Measurements from ENCODE around the gene CCDC50.

Gene CCDC50

DNA sequence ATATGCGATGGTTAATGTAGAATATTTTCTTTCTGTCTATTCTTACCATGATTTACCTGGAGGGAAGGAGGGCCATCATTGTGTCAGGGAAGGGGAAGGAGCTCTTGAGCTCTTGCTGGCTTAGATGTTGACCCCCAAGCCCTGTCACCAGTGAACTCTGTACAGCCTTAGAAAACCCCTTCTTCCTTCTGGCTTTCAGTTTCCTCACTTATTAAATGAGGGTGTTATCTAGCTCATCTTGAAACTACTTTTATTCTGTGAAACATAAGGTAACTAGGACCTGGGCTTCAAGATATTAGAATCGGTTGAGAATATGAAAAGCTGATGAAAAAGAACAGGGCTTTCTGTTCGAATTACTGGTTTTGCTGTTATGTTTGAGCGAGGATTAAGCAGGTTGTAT, 26.2 kb downstream of the CCDC50 start:
- DNase-seq (ENCODE audit: low read depth) = no peak
- TF ChIP-seq, protein P1, sequence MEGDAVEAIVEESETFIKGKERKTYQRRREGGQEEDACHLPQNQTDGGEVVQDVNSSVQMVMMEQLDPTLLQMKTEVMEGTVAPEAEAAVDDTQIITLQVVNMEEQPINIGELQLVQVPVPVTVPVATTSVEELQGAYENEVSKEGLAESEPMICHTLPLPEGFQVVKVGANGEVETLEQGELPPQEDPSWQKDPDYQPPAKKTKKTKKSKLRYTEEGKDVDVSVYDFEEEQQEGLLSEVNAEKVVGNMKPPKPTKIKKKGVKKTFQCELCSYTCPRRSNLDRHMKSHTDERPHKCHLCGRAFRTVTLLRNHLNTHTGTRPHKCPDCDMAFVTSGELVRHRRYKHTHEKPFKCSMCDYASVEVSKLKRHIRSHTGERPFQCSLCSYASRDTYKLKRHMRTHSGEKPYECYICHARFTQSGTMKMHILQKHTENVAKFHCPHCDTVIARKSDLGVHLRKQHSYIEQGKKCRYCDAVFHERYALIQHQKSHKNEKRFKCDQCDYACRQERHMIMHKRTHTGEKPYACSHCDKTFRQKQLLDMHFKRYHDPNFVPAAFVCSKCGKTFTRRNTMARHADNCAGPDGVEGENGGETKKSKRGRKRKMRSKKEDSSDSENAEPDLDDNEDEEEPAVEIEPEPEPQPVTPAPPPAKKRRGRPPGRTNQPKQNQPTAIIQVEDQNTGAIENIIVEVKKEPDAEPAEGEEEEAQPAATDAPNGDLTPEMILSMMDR (conservative IDR thresholded peaks at IDR 0.05; ENCODE audit: low read length) = no peak
- no peak overlapping the region for H3K4me3 ChIP-seq (ENCODE audit: low read length)

GRCh38 chr3:191356631-191357439, 27.6 kb downstream of the CCDC50 start:
- TF ChIP-seq, protein P1 (conservative IDR thresholded peaks at IDR 0.05; ENCODE audit: low read length) = no peak
- H3K4me3 ChIP-seq (ENCODE audit: low read length) = no peak overlapping the region
- peak; percentile 73 for DNase-seq (ENCODE audit: low read depth)

DNA sequence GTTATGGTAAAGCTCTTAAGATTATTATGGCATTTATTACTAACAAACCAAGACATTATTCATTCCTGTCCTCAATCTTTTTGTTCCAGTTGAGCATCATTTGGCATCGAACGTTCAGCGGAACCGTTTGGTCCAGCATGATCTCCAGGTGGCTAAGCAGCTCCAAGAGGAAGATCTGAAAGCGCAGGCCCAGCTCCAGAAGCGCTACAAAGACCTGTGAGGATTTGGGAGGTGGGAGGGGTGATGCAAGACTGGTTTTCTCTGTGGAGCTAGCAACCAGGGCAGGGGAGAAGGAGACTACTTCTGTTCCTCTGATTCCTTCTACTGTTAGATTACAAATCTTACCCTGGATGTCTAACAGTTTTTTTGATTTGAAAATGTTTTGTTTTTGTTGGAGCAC, 28.7 kb downstream of the CCDC50 start:
- DNase-seq (ENCODE audit: low read depth) = no peak
- H3K4me3 ChIP-seq (ENCODE audit: low read length) = no peak overlapping the region
- TF ChIP-seq, protein P1 (conservative IDR thresholded peaks at IDR 0.05; ENCODE audit: low read length) = no peak

- H3K4me3 ChIP-seq (ENCODE audit: low read length) = no peak overlapping the region
- no peak for DNase-seq (ENCODE audit: low read depth)
- TF ChIP-seq, protein P1 (conservative IDR thresholded peaks at IDR 0.05; ENCODE audit: low read length) = no peak
Measured at GRCh38 chr3:191358929-191359328, 29.7 kb downstream of the CCDC50 start.

- TF ChIP-seq, protein P1 (conservative IDR thresholded peaks at IDR 0.05; ENCODE audit: low read length) = no peak
- DNase-seq (ENCODE audit: low read depth) = no peak
- H3K4me3 ChIP-seq (ENCODE audit: low read length) = no peak overlapping the region
Measured at GRCh38 chr3:191360620-191361019, 31.4 kb downstream of the CCDC50 start.

DNA sequence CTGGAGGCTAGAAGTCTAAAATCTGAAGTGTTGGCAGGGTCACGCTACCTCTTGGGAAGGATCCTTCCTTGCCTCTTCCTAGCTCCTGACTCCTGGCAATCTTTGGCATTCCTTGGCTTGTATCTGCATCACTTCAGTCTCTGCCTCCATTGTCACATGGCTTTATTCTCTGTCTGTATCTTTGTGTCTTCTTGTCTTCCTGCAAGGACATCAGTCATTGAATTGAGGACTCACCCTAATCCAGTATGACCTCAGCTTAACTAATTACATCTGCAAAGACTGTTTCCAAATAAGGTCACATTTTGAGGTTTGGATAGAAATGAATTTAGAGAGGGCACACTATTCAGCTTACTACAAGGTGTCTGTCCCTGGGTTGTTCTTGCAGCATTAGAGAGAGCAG, 32.3 kb downstream of the CCDC50 start:
- no peak for DNase-seq (ENCODE audit: low read depth)
- TF ChIP-seq, protein P1 (conservative IDR thresholded peaks at IDR 0.05; ENCODE audit: low read length) = no peak
- no peak overlapping the region for H3K4me3 ChIP-seq (ENCODE audit: low read length)

DNA sequence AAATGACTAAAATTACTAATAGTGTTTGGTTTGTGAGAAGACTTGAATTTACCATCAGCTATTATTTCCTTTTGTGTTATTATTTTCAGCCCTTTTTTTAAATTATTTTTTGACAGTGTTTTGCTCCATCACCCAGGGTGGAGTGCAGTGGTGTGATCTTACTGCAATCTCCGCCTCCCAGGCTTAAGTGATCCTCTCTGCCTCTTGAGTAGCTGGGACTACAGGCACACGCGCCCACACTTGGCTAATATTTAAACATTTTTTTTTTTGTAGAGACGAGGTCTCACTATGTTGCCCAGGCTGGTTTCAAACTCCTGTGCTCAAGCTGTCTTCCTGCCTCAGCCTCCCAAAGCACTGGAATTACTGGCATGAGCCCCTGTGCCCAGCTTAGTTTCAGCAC, 32.8 kb downstream of the CCDC50 start:
- TF ChIP-seq, protein P1 (conservative IDR thresholded peaks at IDR 0.05; ENCODE audit: low read length) = no peak
- no peak for DNase-seq (ENCODE audit: low read depth)
- no peak overlapping the region for H3K4me3 ChIP-seq (ENCODE audit: low read length)
